ENCODE data around the gene SPNS3.

The SPNS3 gene

GRCh38 chr17:4508207-4508606 lies 74.5 kb downstream of the SPNS3 start:
- DNase-seq (ENCODE audit: low spot score): no peak

- DNase-seq (ENCODE audit: low spot score): no peak
Observed at GRCh38 chr17:4509401-4509800, 75.7 kb downstream of the SPNS3 start.

- DNase-seq (ENCODE audit: low spot score): no peak
Observed at GRCh38 chr17:4509923-4510617, 76.3 kb downstream of the SPNS3 start.

- no peak for DNase-seq (ENCODE audit: low spot score)
Observed at GRCh38 chr17:4510618-4510941, 76.8 kb downstream of the SPNS3 start.

GRCh38 chr17:4511199-4511932 lies 77.6 kb downstream of the SPNS3 start:
- no peak for DNase-seq (ENCODE audit: low spot score)

- DNase-seq (ENCODE audit: low spot score): no peak
Observed at GRCh38 chr17:4512156-4513112, 78.7 kb downstream of the SPNS3 start.

GRCh38 chr17:4513113-4514032 lies 79.6 kb downstream of the SPNS3 start:
- DNase-seq (ENCODE audit: low spot score): no peak

- DNase-seq (ENCODE audit: low spot score): no peak
Observed at GRCh38 chr17:4514206-4514605, 80.5 kb downstream of the SPNS3 start.

- DNase-seq (ENCODE audit: low spot score): no peak
Observed at GRCh38 chr17:4514779-4515178, 81.0 kb downstream of the SPNS3 start.

- no peak for DNase-seq (ENCODE audit: low spot score)
Observed at GRCh38 chr17:4515501-4515900, 81.8 kb downstream of the SPNS3 start.

- DNase-seq (ENCODE audit: low spot score): no peak
Observed at GRCh38 chr17:4516735-4517134, 83.0 kb downstream of the SPNS3 start.

- DNase-seq (ENCODE audit: low spot score): no peak
Observed at GRCh38 chr17:4518901-4519300, 85.2 kb downstream of the SPNS3 start.

- no peak for DNase-seq (ENCODE audit: low spot score)
Observed at GRCh38 chr17:4519361-4519788, 85.6 kb downstream of the SPNS3 start.

- no peak for DNase-seq (ENCODE audit: low spot score)
Observed at GRCh38 chr17:4520060-4520893, 86.5 kb downstream of the SPNS3 start.

- no peak for DNase-seq (ENCODE audit: low spot score)
Observed at GRCh38 chr17:4520894-4521600, 87.3 kb downstream of the SPNS3 start.

GRCh38 chr17:4522661-4523060 lies 88.9 kb downstream of the SPNS3 start:
- DNase-seq (ENCODE audit: low spot score): no peak

- DNase-seq (ENCODE audit: low spot score): no peak
Observed at GRCh38 chr17:4523946-4524345, 90.2 kb downstream of the SPNS3 start.

- no peak for DNase-seq (ENCODE audit: low spot score)
Observed at GRCh38 chr17:4525691-4526397, 92.1 kb downstream of the SPNS3 start.

- no peak for DNase-seq (ENCODE audit: low spot score)
Observed at GRCh38 chr17:4527134-4527533, 93.4 kb downstream of the SPNS3 start.
